IMR-90 (cell line): ENCODE measurements around the gene MBOAT1. TPM values are rescaled to one million over a fixed set of nuclear protein-coding genes. Genes with fewer than 3 reads are reported as not detected.

Experiments used
- ATAC-seq: fragments of 200-7000 bp; cut with Tn5 transposase; 2 replicates; pipeline ENCODE4 v1.9.1; 2020; ENCODE audit warnings: low read depth, mild to moderate bottlenecking, moderate library complexity
- BruUV-seq: library from RNA; stranded (reverse); fragments of 400-500 nt; replicated peaks from 2 replicates; lab custom pipeline; 2021; lab: Mats Ljungman, UMichigan
- CTCF ChIA-PET: fragments of 300-600 bp; formaldehyde crosslinking; extraction: SDS; loops from one replicate; lab custom pipeline; 2021; ENCODE audit warnings: antibody characterized with exemption; lab: Yijun Ruan, JAX
- POLR2A ChIA-PET: fragments of 300-600 bp; sonication (Branson Sonifier 250); formaldehyde crosslinking; loops from one replicate; lab custom pipeline; 2022; ENCODE audit warnings: antibody characterized with exemption; ENCODE audit not compliant: unreplicated experiment; lab: Charles Lee
- DNase-seq: peaks from one replicate; pipeline ENCODE4 v3.0.0; 2013
- H2AFZ ChIP-seq: replicated peaks from 2 replicates; pipeline ENCODE3; 2013; ENCODE audit warnings: low read length, mild to moderate bottlenecking; ENCODE audit not compliant: poor library complexity
- H2AK5ac ChIP-seq: 2 replicates; pipeline ENCODE4 v1.6.1; 2013; ENCODE audit warnings: low read depth, low read length, inconsistent platforms
- H2AK9ac ChIP-seq: replicated peaks from 2 replicates; pipeline ENCODE3; 2013; ENCODE audit warnings: mild to moderate bottlenecking, low read depth, low read length, moderate library complexity; ENCODE audit not compliant: poor library complexity
- H2BK120ac ChIP-seq: 2 replicates; pipeline ENCODE4 v1.6.1; 2013; ENCODE audit warnings: low read depth, low read length, inconsistent platforms
- H2BK15ac ChIP-seq: 3 replicates; pipeline ENCODE4 v1.6.1; 2013; ENCODE audit warnings: low read depth, low read length, inconsistent platforms
- H2BK20ac ChIP-seq: 2 replicates; pipeline ENCODE4 v1.6.1; 2013; ENCODE audit warnings: low read depth, mild to moderate bottlenecking, inconsistent platforms, low read length, moderate library complexity
- H2BK5ac ChIP-seq: 2 replicates; pipeline ENCODE4 v1.6.1; 2013; ENCODE audit warnings: mild to moderate bottlenecking, low read depth, low read length, inconsistent platforms; ENCODE audit not compliant: poor library complexity, severe bottlenecking
- H3K14ac ChIP-seq: replicated peaks from 2 replicates; pipeline ENCODE4 v1.6.1; 2013; ENCODE audit warnings: low read depth, low read length, inconsistent platforms
- H3K18ac ChIP-seq: 2 replicates; pipeline ENCODE4 v1.6.1; 2013; ENCODE audit warnings: low read depth, low read length, control low read depth
- H3K23ac ChIP-seq: 2 replicates; pipeline ENCODE4 v1.6.1; 2013; ENCODE audit warnings: low read depth, low read length, inconsistent platforms
- H3K27ac ChIP-seq: 2 replicates; pipeline ENCODE4 v1.5.1; 2013; ENCODE audit warnings: mild to moderate bottlenecking, control low read depth, low read length; ENCODE audit not compliant: insufficient read depth
- H3K27me3 ChIP-seq: 2 replicates; pipeline ENCODE4 v1.6.1; 2013; ENCODE audit warnings: low read length; ENCODE audit not compliant: control insufficient read depth, insufficient read depth
- H3K36me3 ChIP-seq: 2 replicates; pipeline ENCODE4 v1.6.1; 2013; ENCODE audit warnings: low read length, mixed read lengths; ENCODE audit not compliant: control insufficient read depth, insufficient read depth
- H3K4ac ChIP-seq: 2 replicates; pipeline ENCODE4 v1.6.1; 2013; ENCODE audit warnings: low read depth, low read length, inconsistent platforms
- H3K4me1 ChIP-seq: 2 replicates; pipeline ENCODE4 v1.6.1; 2013; ENCODE audit warnings: low read length, mixed read lengths; ENCODE audit not compliant: control insufficient read depth, insufficient read depth
- H3K4me2 ChIP-seq: 2 replicates; pipeline ENCODE4 v1.6.1; 2013; ENCODE audit warnings: low read depth, mild to moderate bottlenecking, control low read depth, low read length, moderate library complexity
- H3K4me3 ChIP-seq: 2 replicates; pipeline ENCODE4 v1.5.1; 2013; ENCODE audit warnings: low read depth, mild to moderate bottlenecking, control low read depth, low read length, moderate library complexity; ENCODE audit not compliant: insufficient read depth
- H3K56ac ChIP-seq: 2 replicates; pipeline ENCODE4 v1.6.1; 2013; ENCODE audit warnings: low read length, inconsistent platforms; ENCODE audit not compliant: insufficient read depth; ENCODE audit errors: extremely low read depth
- H3K79me1 ChIP-seq, 2 experiments: 2 replicates each; pipeline ENCODE4 v1.6.1; 2013; ENCODE audit warnings: low read length in 2 of 2, inconsistent platforms in 1 of 2, low read depth in 1 of 2
- H3K9ac ChIP-seq: 2 replicates; pipeline ENCODE4 v1.6.1; 2013; ENCODE audit warnings: low read depth, low read length, control low read depth
- H3K9me1 ChIP-seq: 2 replicates; pipeline ENCODE4 v1.6.1; 2013; ENCODE audit warnings: low read length, inconsistent platforms; ENCODE audit not compliant: insufficient read depth
- H3K9me3 ChIP-seq: 2 replicates; pipeline ENCODE4 v1.6.1; 2013; ENCODE audit warnings: low read length; ENCODE audit not compliant: control insufficient read depth, insufficient read depth
- H4K20me1 ChIP-seq: 2 replicates; pipeline ENCODE4 v1.6.1; 2013; ENCODE audit warnings: low read length, inconsistent platforms; ENCODE audit not compliant: insufficient read depth
- H4K5ac ChIP-seq: 2 replicates; pipeline ENCODE4 v1.6.1; 2013; ENCODE audit warnings: mild to moderate bottlenecking, low read depth, low read length, control low read depth
- H4K8ac ChIP-seq, 2 experiments: 2 replicates each; pipeline ENCODE4 v1.6.1; 2013; ENCODE audit warnings: low read depth in 2 of 2, low read length in 2 of 2, control low read depth in 1 of 2, inconsistent platforms in 1 of 2
- H4K91ac ChIP-seq: 2 replicates; pipeline ENCODE4 v1.6.1; 2013; ENCODE audit warnings: low read depth, low read length, inconsistent platforms; ENCODE audit not compliant: insufficient read depth
- BHLHE40 ChIP-seq: fragments of 150-350 bp; IDR thresholded peaks from 2 replicates; pipeline ENCODE4 v1.6.1; 2016; ENCODE audit warnings: mild to moderate bottlenecking, low read depth, low read length
- ELK1 ChIP-seq: fragments of 150-350 bp; IDR thresholded peaks from 2 replicates; pipeline ENCODE4 v1.6.1; 2016; ENCODE audit warnings: low read depth, mild to moderate bottlenecking, low read length, moderate library complexity, borderline replicate concordance
- FOS ChIP-seq: fragments of 150-350 bp; IDR thresholded peaks from 2 replicates; pipeline ENCODE4 v1.6.1; 2016; ENCODE audit warnings: low read depth, low read length
- MAFK ChIP-seq: IDR thresholded peaks from 2 replicates; pipeline ENCODE4 v1.6.1; 2012; ENCODE audit warnings: low read depth, low read length, improper control_type of control experiment
- MXI1 ChIP-seq: IDR thresholded peaks from 2 replicates; pipeline ENCODE4 v1.6.1; 2012; ENCODE audit warnings: low read depth, mild to moderate bottlenecking, low read length, moderate library complexity, borderline replicate concordance
- NFE2L2 ChIP-seq: fragments of 150-350 bp; IDR thresholded peaks from 2 replicates; pipeline ENCODE4 v1.6.1; 2016; ENCODE audit warnings: low read depth, mild to moderate bottlenecking, low read length
- POLR2A ChIP-seq: IDR thresholded peaks from 2 replicates; pipeline ENCODE4 v1.6.1; 2012; ENCODE audit warnings: mild to moderate bottlenecking, low read depth, low read length
- RAD21 ChIP-seq: IDR thresholded peaks from 2 replicates; pipeline ENCODE4 v1.6.1; 2012; ENCODE audit warnings: low read length, improper control_type of control experiment
- RFX5 ChIP-seq: IDR thresholded peaks from 2 replicates; pipeline ENCODE4 v1.8.0; 2012; ENCODE audit warnings: low read depth, mild to moderate bottlenecking, low read length, moderate library complexity
- USF2 ChIP-seq: fragments of 150-350 bp; IDR thresholded peaks from 2 replicates; pipeline ENCODE4 v1.6.1; 2017; ENCODE audit warnings: mild to moderate bottlenecking, antibody characterized with exemption, low read length, low read depth
- WGBS, 2 experiments: methylation state at CpG; one replicate each; pipeline versions ENCODE4 v1.1.5 to v1.1.7; 2013; ENCODE audit warnings: missing lambda C conversion rate in 2 of 2; ENCODE audit not compliant: insufficient read length in 1 of 2; ENCODE audit errors: extremely low coverage in 2 of 2; 5-methylcytosine and 5-hydroxymethylcytosine counted together
- dilution Hi-C: fragments of 300-500 bp; cut with HindIII; formaldehyde crosslinking; loops from one replicate; pipeline ENCODE4 v1.14.3; 2018; ENCODE audit warnings: low sequenced_read_pairs; ENCODE audit not compliant: unreplicated experiment
- in situ Hi-C: fragments of 300-500 bp; cut with MboI; formaldehyde crosslinking; loops from 3 replicates; pipeline ENCODE4 v1.14.3; 2019; ENCODE audit warnings: low sequenced_read_pairs, inconsistent platforms, mixed read lengths
- intact Hi-C: fragments of 100-400 bp; cut with micrococcal nuclease; formaldehyde crosslinking; loops from 2 replicates; pipeline ENCODE4 v1.10.0; 2022
- polyA plus RNA-seq, 3 experiments: library from polyadenylated mRNA; depleted of rRNA; stranded (reverse); fragments of >200 nt; gene quantifications; 2 replicates each; pipeline ENCODE4 v1.2.3, GENCODE V29; 2012; ENCODE audit warnings: low replicate concordance in 1 of 3
- total RNA-seq: library from RNA; depleted of rRNA; stranded (reverse); fragments of >200 nt; gene quantifications from 2 replicates; pipeline ENCODE4 v1.2.3, GENCODE V29; 2012

Gene MBOAT1
- total and polyA plus RNA-seq, 2 of the 4 experiments (the other 2 are of a cell fraction), result 1.6 to 4.7 TPM

DNA sequence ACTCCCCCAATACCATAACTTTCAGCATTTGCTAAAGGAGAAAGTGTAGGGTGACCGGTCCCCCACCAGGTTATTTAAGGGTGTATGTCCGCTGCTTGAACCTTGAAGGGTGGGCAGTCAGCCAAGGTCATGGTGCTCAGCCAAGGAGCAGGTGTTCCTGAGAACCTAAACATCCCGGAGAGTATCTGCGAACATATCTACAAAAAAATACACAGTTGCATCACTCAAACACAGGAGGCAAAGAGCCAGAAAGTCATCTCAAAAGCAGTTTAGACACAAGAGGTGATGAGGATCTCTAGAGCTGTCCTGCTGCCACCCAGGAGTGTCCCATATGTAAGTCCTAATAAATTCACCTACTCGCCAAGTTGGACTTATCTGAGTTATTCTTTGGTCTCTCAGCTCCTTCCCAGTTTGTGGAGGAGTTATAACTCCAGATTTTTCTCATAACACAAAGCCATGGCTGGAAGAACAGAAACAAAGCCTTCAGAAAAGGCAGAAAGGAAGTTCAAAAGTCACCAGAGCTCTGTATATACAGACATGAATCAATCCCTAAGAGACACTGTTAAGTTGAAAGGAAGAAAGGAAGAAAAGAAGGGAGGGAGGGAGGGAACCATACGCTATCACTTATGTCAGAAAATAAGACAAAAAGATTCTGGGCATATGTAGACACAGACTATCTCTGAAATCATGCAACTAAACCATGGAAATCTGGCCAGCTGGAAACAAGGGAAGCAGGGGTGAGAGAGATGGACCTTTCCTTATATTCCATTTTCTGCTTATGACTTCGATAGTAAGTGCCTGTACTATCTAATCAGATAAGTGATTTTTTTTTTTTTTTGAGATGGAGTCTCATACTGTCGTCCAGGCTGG is 11.3 kb downstream of the MBOAT1 start:
- Histone ChIP-seq H3K14ac (no peak overlapping the region), H3K4me2 (no peak overlapping the region), H3K9me1 (peaks cover 13% of the 10 kb centered on the region; the same call in 1 of the 2 replicates), H3K79me1 (peaks cover 3 to 29% of the 10 kb centered on the region in 2 experiments; a peak in 3 of 4 replicates), H3K56ac (no peak overlapping the region), H4K5ac (no peak overlapping the region), H2AFZ (no peak overlapping the region), H4K91ac (no peak overlapping the region), H2BK5ac (no peak overlapping the region), H3K18ac (peak overlapping the region; percentile 4; the same call in 1 of the 2 replicates), H3K4me1 (peaks cover 2% of the 10 kb centered on the region; the same call in 1 of the 2 replicates), H2AK5ac (no peak overlapping the region), H3K27ac (no peak overlapping the region), H2BK120ac (peak overlapping the region; percentile 19; the same call in 1 of the 2 replicates), H3K27me3 (no peaks in the 10 kb centered on the region), H3K4ac (peak overlapping the region; percentile 31; the same call in 1 of the 2 replicates), H4K20me1 (no peaks in the 10 kb centered on the region), H2BK20ac (peak overlapping the region; percentile 39; the same call in 1 of the 2 replicates), H3K23ac (peak overlapping the region; percentile 72; the same call in 1 of the 2 replicates), H3K9ac (no peak overlapping the region), H4K8ac (no peak overlapping the region; a peak in 1 of 4 replicates), H3K9me3 (no peaks in the 10 kb centered on the region), H3K4me3 (no peak overlapping the region), H3K36me3 (no peaks in the 10 kb centered on the region), H2AK9ac (peak overlapping the region; percentile 19), H2BK15ac (no peak overlapping the region; the same call in 2 of the 3 replicates)
- no CpG with 5 or more reads among the region's 8 CpGs for WGBS, 2 experiments
- in situ Hi-C loops, result no loop called here
- DNase-seq (no peak), ATAC-seq (no peak)
- intact Hi-C loops, result no loop called here
- ChIA-PET POLR2A (interaction anchor here (0.6 kb wide), 1 partner anchor 196 kb away, joined by 4 read pairs; no protein-coding TSS in a partner anchor), CTCF (interaction anchor here (1.2 kb wide), 1 partner anchor 74 kb away, joined by 3 read pairs; no protein-coding TSS in a partner anchor)
- no TSS peak for BruUV-seq
- TF ChIP-seq RAD21 (no peak), USF2 (no peak), ELK1 (no peak), BHLHE40 (no peak), POLR2A (no peak), MXI1 (no peak), FOS (no peak), RFX5 (no peak), NFE2L2 (no peak), MAFK (no peak)
- dilution Hi-C loops, result no loop called here
